WERI-Rb-1 (cell line): ENCODE measurements around the gene CFAP73.

ENCODE experiments used
- DNase-seq: peaks from one replicate; pipeline ENCODE4 v3.0.0-alpha.2; 2020
- H3K27ac ChIP-seq: fragments of 250-450 bp; sonication (Bioruptor Pico); 2 replicates; pipeline ENCODE4 v1.5.1; 2020; ENCODE audit warnings: mild to moderate bottlenecking, moderate library complexity
- H3K27me3 ChIP-seq: fragments of 250-450 bp; sonication (Bioruptor Pico); 2 replicates; pipeline ENCODE4 v1.5.1; 2021; ENCODE audit warnings: mild to moderate bottlenecking, low read depth, moderate library complexity; ENCODE audit not compliant: insufficient read depth, severe bottlenecking
- H3K36me3 ChIP-seq: fragments of 250-450 bp; sonication (Bioruptor Pico); 2 replicates; pipeline ENCODE4 v1.5.1; 2020; ENCODE audit warnings: mild to moderate bottlenecking, moderate library complexity
- H3K4me3 ChIP-seq: 2 replicates; pipeline ENCODE4 v1.5.1; 2011; ENCODE audit warnings: low read depth, mild to moderate bottlenecking, control low read depth, low read length
- H3K9me3 ChIP-seq: fragments of 250-450 bp; sonication (Bioruptor Pico); 2 replicates; pipeline ENCODE4 v1.5.1; 2021; ENCODE audit warnings: mild to moderate bottlenecking, moderate library complexity; ENCODE audit not compliant: severe bottlenecking
- CTCF ChIP-seq: IDR thresholded peaks from 2 replicates; pipeline ENCODE4 v1.5.1; 2011; ENCODE audit warnings: low read depth, mild to moderate bottlenecking, control low read depth, inconsistent platforms, low read length

The CFAP73 gene

GRCh38 chr12:113149361-113150150 lies at the start of gene CFAP73:
TSS of gene CFAP73 (plus strand) at chr12:113149724. CDS start at chr12:113149858, 134 bp downstream.
- no peaks in the 10 kb centered on the region for H3K27me3 ChIP-seq
- no peak for TF ChIP-seq CTCF
- DNase-seq, result peak; percentile 82
- no peaks in the 10 kb centered on the region for H3K9me3 ChIP-seq
- no peak within 1 kb of the TSS for H3K27ac ChIP-seq
- H3K36me3 ChIP-seq, result no peaks in the 10 kb centered on the region
- H3K4me3 ChIP-seq, result no peak within 1 kb of the TSS

GRCh38 chr12:113099764-113100163 lies 49.8 kb upstream of the CFAP73 start:
- H3K27me3 ChIP-seq, result no peaks in the 10 kb centered on the region
- H3K27ac ChIP-seq, result no peak overlapping the region
- peaks cover 7% of the 10 kb centered on the region for H3K36me3 ChIP-seq
- H3K9me3 ChIP-seq, result no peaks in the 10 kb centered on the region
- no peak overlapping the region for H3K4me3 ChIP-seq
- no peak for DNase-seq
- no peak for TF ChIP-seq CTCF

GRCh38 chr12:113101751-113102150 lies 47.8 kb upstream of the CFAP73 start:
- Histone ChIP-seq H3K9me3 (no peaks in the 10 kb centered on the region), H3K27me3 (no peaks in the 10 kb centered on the region), H3K4me3 (no peak overlapping the region), H3K27ac (no peak overlapping the region), H3K36me3 (peaks cover 2% of the 10 kb centered on the region; the same call in 1 of the 2 replicates)
- no peak for DNase-seq
- TF ChIP-seq CTCF, result no peak

GRCh38 chr12:113102811-113103210 lies 46.7 kb upstream of the CFAP73 start:
- no peak overlapping the region for H3K27ac ChIP-seq
- no peak for DNase-seq
- H3K9me3 ChIP-seq, result no peaks in the 10 kb centered on the region
- H3K27me3 ChIP-seq, result no peaks in the 10 kb centered on the region
- TF ChIP-seq CTCF, result no peak
- H3K4me3 ChIP-seq, result no peak overlapping the region
- H3K36me3 ChIP-seq, result no peaks in the 10 kb centered on the region

GRCh38 chr12:113103756-113104450 lies 45.6 kb upstream of the CFAP73 start:
- Histone ChIP-seq H3K27me3 (no peaks in the 10 kb centered on the region), H3K9me3 (no peaks in the 10 kb centered on the region), H3K27ac (no peak overlapping the region), H3K36me3 (no peaks in the 10 kb centered on the region), H3K4me3 (no peak overlapping the region)
- no peak for DNase-seq
- no peak for TF ChIP-seq CTCF
